Osteoblast (primary cell): ENCODE results near the gene RHBDL1. TPM values are rescaled to one million over a fixed set of nuclear protein-coding genes. Genes with fewer than 3 reads are reported as not detected.

ENCODE experiments used
- DNase-seq: peaks from one replicate; pipeline ENCODE4 v3.0.0; 2011; ENCODE audit warnings: low spot score, mixed read lengths; ENCODE audit not compliant: insufficient read length; ENCODE audit errors: missing footprints
- H2AFZ ChIP-seq: 2 replicates; pipeline ENCODE4 v1.6.0; 2011; ENCODE audit warnings: mild to moderate bottlenecking, low read length
- H3K27ac ChIP-seq: 2 replicates; pipeline ENCODE4 v1.5.1; 2011; ENCODE audit warnings: mild to moderate bottlenecking, low read depth, low read length, moderate library complexity
- H3K27me3 ChIP-seq: 2 replicates; pipeline ENCODE4 v1.6.0; 2012; ENCODE audit warnings: mild to moderate bottlenecking, control low read depth, inconsistent platforms, low read length, moderate library complexity; ENCODE audit not compliant: insufficient read depth
- H3K36me3 ChIP-seq: 2 replicates; pipeline ENCODE4 v1.5.1; 2011; ENCODE audit warnings: mild to moderate bottlenecking, low read length, control low read depth, moderate library complexity; ENCODE audit not compliant: insufficient read depth
- H3K4me1 ChIP-seq: 2 replicates; pipeline ENCODE4 v1.5.1; 2011; ENCODE audit warnings: mild to moderate bottlenecking, low read length, control low read depth, moderate library complexity; ENCODE audit not compliant: insufficient read depth
- H3K4me2 ChIP-seq: 2 replicates; pipeline ENCODE4 v1.6.0; 2011; ENCODE audit warnings: mild to moderate bottlenecking, low read length; ENCODE audit not compliant: insufficient read depth
- H3K4me3 ChIP-seq: fragments of 200-600 bp; sonication (generic); 3 replicates; pipeline ENCODE4 v1.5.1; 2012; ENCODE audit warnings: mild to moderate bottlenecking, low read length, inconsistent platforms; ENCODE audit not compliant: insufficient read depth
- H3K79me2 ChIP-seq: 2 replicates; pipeline ENCODE4 v1.6.0; 2012; ENCODE audit warnings: mild to moderate bottlenecking, low read length, control low read depth, inconsistent platforms; ENCODE audit not compliant: insufficient read depth
- H3K9me3 ChIP-seq: 2 replicates; pipeline ENCODE4 v1.5.1; 2011; ENCODE audit warnings: low read depth, low read length, control low read depth
- H4K20me1 ChIP-seq: 2 replicates; pipeline ENCODE4 v1.6.0; 2012; ENCODE audit warnings: mild to moderate bottlenecking, low read length, control low read depth; ENCODE audit not compliant: insufficient read depth
- total RNA-seq: library from RNA; depleted of rRNA; stranded (reverse); fragments of >200 nt; gene quantifications from 2 replicates; pipeline ENCODE4 v1.2.3, GENCODE V29; 2012
- TF ChIP-seq, protein P1 (sequence below): IDR thresholded peaks from 2 replicates; pipeline ENCODE4 v1.5.1; 2011; ENCODE audit warnings: mild to moderate bottlenecking, low read depth, low read length, moderate library complexity; ENCODE audit errors: extremely low read depth

Gene RHBDL1
- total RNA-seq, 1 donor: 1.1 TPM

DNA sequence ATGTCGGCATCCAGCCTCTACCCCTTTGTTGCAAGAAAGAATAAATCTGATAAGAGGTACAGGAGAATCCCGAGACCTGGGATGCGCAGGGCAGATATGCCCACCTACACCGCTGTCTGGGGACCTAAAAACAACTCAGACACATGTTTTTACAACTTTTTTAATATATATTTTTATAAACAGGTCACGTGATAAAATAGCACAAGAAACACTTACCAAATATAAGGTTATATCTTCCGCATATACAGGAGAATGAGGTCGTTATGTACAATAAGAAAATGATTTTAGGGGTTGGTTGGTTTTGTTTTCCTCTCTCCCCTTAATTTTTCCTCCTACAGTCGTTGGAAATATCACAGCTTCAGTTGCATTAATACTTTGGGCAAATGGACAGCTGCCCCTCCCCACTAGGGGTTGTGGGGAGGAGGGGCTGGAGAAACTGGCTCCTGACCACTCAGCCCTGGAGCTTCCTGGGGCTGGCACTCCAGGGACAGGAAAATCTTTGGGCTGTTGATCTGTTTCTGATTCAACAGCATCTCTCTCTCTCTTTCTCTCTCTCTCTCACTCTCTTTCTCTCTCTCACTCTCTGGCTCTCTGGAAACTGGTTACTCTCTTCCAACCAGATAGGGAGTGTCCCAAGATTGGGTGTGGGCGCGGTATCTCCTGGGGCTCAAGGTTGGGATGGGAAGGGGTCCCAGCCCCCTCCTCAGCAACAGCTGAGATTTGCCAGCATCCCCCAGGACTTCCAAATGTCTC is 17.1 kb downstream of the RHBDL1 start:
- no peak overlapping the region for H2AFZ ChIP-seq
- H4K20me1 ChIP-seq: peaks cover 5% of the 10 kb centered on the region
- peaks cover 43% of the 10 kb centered on the region for H3K27me3 ChIP-seq
- peaks cover 15% of the 10 kb centered on the region for H3K79me2 ChIP-seq
- no peak overlapping the region for H3K27ac ChIP-seq
- peaks cover under 1% of the 10 kb centered on the region for H3K36me3 ChIP-seq
- H3K9me3 ChIP-seq: no peaks in the 10 kb centered on the region
- no peak overlapping the region for H3K4me2 ChIP-seq
- TF ChIP-seq, protein P1, sequence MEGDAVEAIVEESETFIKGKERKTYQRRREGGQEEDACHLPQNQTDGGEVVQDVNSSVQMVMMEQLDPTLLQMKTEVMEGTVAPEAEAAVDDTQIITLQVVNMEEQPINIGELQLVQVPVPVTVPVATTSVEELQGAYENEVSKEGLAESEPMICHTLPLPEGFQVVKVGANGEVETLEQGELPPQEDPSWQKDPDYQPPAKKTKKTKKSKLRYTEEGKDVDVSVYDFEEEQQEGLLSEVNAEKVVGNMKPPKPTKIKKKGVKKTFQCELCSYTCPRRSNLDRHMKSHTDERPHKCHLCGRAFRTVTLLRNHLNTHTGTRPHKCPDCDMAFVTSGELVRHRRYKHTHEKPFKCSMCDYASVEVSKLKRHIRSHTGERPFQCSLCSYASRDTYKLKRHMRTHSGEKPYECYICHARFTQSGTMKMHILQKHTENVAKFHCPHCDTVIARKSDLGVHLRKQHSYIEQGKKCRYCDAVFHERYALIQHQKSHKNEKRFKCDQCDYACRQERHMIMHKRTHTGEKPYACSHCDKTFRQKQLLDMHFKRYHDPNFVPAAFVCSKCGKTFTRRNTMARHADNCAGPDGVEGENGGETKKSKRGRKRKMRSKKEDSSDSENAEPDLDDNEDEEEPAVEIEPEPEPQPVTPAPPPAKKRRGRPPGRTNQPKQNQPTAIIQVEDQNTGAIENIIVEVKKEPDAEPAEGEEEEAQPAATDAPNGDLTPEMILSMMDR: no peak
- H3K4me1 ChIP-seq: peaks cover 6% of the 10 kb centered on the region
- no peak for DNase-seq
- H3K4me3 ChIP-seq: no peak overlapping the region

GRCh38 chr16:693364-693763 is 17.9 kb downstream of the RHBDL1 start:
- H3K4me2 ChIP-seq: no peak overlapping the region
- no peak for DNase-seq
- no peak overlapping the region for H3K27ac ChIP-seq
- no peak overlapping the region for H2AFZ ChIP-seq
- H3K79me2 ChIP-seq: peaks cover 15% of the 10 kb centered on the region
- no peaks in the 10 kb centered on the region for H3K9me3 ChIP-seq
- H3K27me3 ChIP-seq: peaks cover 43% of the 10 kb centered on the region
- H3K36me3 ChIP-seq: no peaks in the 10 kb centered on the region
- TF ChIP-seq, protein P1: no peak
- no peak overlapping the region for H3K4me3 ChIP-seq
- peaks cover 5% of the 10 kb centered on the region for H4K20me1 ChIP-seq
- H3K4me1 ChIP-seq: peaks cover 6% of the 10 kb centered on the region

DNA sequence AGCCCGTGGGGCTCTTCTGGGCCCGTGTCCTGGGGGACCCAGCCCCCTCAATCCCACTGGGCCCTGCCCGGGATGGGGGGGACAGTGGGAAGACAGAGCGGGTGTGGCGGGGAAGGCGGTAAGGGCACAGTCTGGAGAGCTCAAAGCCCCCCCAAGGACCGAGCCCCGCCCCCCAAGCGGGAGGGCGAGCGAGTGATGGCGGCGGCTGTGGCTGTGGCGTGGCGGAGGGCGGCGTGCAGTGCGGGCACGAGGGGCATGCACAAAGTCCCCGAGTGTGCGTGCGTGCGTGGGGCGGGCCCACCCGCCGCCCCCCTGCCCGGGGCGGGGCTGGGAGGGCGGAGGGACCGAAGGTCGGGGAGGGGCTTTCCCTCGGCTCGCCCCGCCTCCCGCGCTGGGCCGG is 18.3 kb downstream of the RHBDL1 start:
- Histone ChIP-seq H3K4me2 (no peak overlapping the region), H4K20me1 (peaks cover 5% of the 10 kb centered on the region)
- no peak for DNase-seq

More for the DNA sequence above, 18.3 kb downstream of the RHBDL1 start:
- H3K27me3 ChIP-seq: peaks cover 43% of the 10 kb centered on the region
- TF ChIP-seq, protein P1: no peak
- no peak overlapping the region for H3K27ac ChIP-seq
- H2AFZ ChIP-seq: no peak overlapping the region
- no peaks in the 10 kb centered on the region for H3K9me3 ChIP-seq
- peaks cover 12% of the 10 kb centered on the region for H3K79me2 ChIP-seq
- H3K4me1 ChIP-seq: peaks cover 6% of the 10 kb centered on the region
- H3K4me3 ChIP-seq: no peak overlapping the region
- H3K36me3 ChIP-seq: no peaks in the 10 kb centered on the region
